Esophagus squamous epithelium (tissue), 5 donors: ENCODE measurements around the gene TRMU. TPM values are rescaled to one million over a fixed set of nuclear protein-coding genes. Genes with fewer than 3 reads are reported as not detected.

Source experiments
- DNase-seq: peaks from one replicate; lab custom pipeline; 2025; lab: John Stamatoyannopoulos, UW
- H3K27ac ChIP-seq, 4 donors: fragments of 200-600 bp; sonication (generic); one replicate each; pipeline ENCODE4 v1.5.1; 2016 to 2019; ENCODE audit warnings: mild to moderate bottlenecking in 1 of 4
- H3K27me3 ChIP-seq, 4 donors: fragments of 200-600 bp; sonication (generic); 1 replicate in 3 of 4; 2 replicates in 1 of 4; pipeline versions ENCODE4 v1.5.1 to v1.6.0; 2017 to 2021; ENCODE audit warnings: antibody characterized with exemption in 1 of 4
- H3K36me3 ChIP-seq, 3 donors: fragments of 200-600 bp; sonication (generic); one replicate each; pipeline ENCODE4 v1.5.1; 2016 to 2019
- H3K4me1 ChIP-seq, 3 donors: fragments of 200-600 bp; sonication (generic); one replicate each; pipeline ENCODE4 v1.5.1; 2017 to 2019
- H3K4me3 ChIP-seq, 4 donors: fragments of 200-600 bp; sonication (generic); 1 replicate in 3 of 4; 2 replicates in 1 of 4; pipeline ENCODE4 v1.5.1; 2016 to 2019; ENCODE audit warnings: mild to moderate bottlenecking in 2 of 4, moderate library complexity in 1 of 4
- H3K9me3 ChIP-seq, 3 donors: fragments of 200-600 bp; sonication (generic); one replicate each; pipeline ENCODE4 v1.5.1; 2016 to 2019
- CTCF ChIP-seq, 6 experiments: fragments of 450-650 bp in 4 of 6; fragments of 200-600 bp in 2 of 6; sonication (generic) in 2 of 6; IDR thresholded peaks; one replicate each; pipeline ENCODE4 v1.5.1; 2016 to 2019; ENCODE audit warnings: antibody characterized with exemption in 6 of 6, mild to moderate bottlenecking in 4 of 6, moderate library complexity in 4 of 6
- POLR2A ChIP-seq, 4 donors: fragments of 450-650 bp; IDR thresholded peaks; one replicate each; pipeline ENCODE4 v1.6.1; 2017; ENCODE audit warnings: antibody characterized with exemption in 4 of 4, mild to moderate bottlenecking in 4 of 4, moderate library complexity in 3 of 4
- WGBS, 2 donors: methylation state at CpG; one replicate each; pipeline ENCODE4 v1.1.5; 2018; 5-methylcytosine and 5-hydroxymethylcytosine counted together
- intact Hi-C: fragments of 100-400 bp; cut with DNase I; formaldehyde crosslinking; loops from one replicate; pipeline ENCODE4 v1.15.0; 2022
- total RNA-seq, 4 donors: library from RNA; depleted of rRNA; stranded (reverse); fragments of >200 nt; gene quantifications; one replicate each; pipeline ENCODE4 v1.1.0, GENCODE V29; 2016
- donor health status: DM: yes; HTN: yes; CAD: no.

The TRMU gene
- total RNA-seq, 4 donors from 2014 or later: 17.7 to 43.1 (median 32.5) TPM

GRCh38 chr22:46372686-46373085 lies 37.2 kb downstream of the TRMU start:
- no peak for DNase-seq
- peaks cover 0 to 10% (median 8%) of the 10 kb centered on the region in 3 donors for H3K9me3 ChIP-seq
- peaks cover 0 to 8% (median 0%) of the 10 kb centered on the region in 4 donors for H3K27me3 ChIP-seq
- H3K27ac ChIP-seq: peak overlapping the region in 3 of 4 donors; percentile 86 to 90 (median 87)
- no peak overlapping the region for H3K4me3 ChIP-seq
- intact Hi-C loops: no loop called here
- no peak for TF ChIP-seq CTCF (IDR thresholded peaks at IDR 0.05)
- no peak for TF ChIP-seq POLR2A (IDR thresholded peaks at IDR 0.05)
- 90% methylated on average over 8 of the region's 18 CpGs; no CpG with 5 or more reads in 1 of the 2 donors for WGBS, 2 donors
- H3K4me1 ChIP-seq: peaks cover 15 to 70% (median 25%) of the 10 kb centered on the region in 3 donors
- peaks cover 0 to 37% (median 0%) of the 10 kb centered on the region in 3 donors for H3K36me3 ChIP-seq

- Histone ChIP-seq H3K27me3 (peaks cover 0 to 8% (median 0%) of the 10 kb centered on the region in 4 donors), H3K27ac (peak overlapping the region; percentile 86 to 90 (median 87)), H3K4me1 (peaks cover 19 to 70% (median 29%) of the 10 kb centered on the region in 3 donors), H3K36me3 (peaks cover 0 to 38% (median 0%) of the 10 kb centered on the region in 3 donors), H3K4me3 (no peak overlapping the region), H3K9me3 (peaks cover 0 to 10% (median 8%) of the 10 kb centered on the region in 3 donors)
- intact Hi-C loops: no loop called here
- TF ChIP-seq POLR2A (IDR thresholded peaks at IDR 0.05) (no peak), CTCF (IDR thresholded peaks at IDR 0.05) (no peak)
- DNase-seq: no peak
- 25 to 29% methylated on average over 1 to 2 of the region's 8 CpGs for WGBS, 2 donors
These were observed 37.6 kb downstream of the TRMU start for GRCh38 chr22:46373159-46373558.

GRCh38 chr22:46373921-46374662 lies 38.6 kb downstream of the TRMU start:
- H3K36me3 ChIP-seq: peaks cover 0 to 37% (median 0%) of the 10 kb centered on the region in 3 donors
- peaks cover 19 to 78% (median 33%) of the 10 kb centered on the region in 3 donors for H3K4me1 ChIP-seq
- peaks cover 0 to 10% (median 8%) of the 10 kb centered on the region in 3 donors for H3K9me3 ChIP-seq
- intact Hi-C loops: no loop called here
- WGBS, 2 donors: 29 to 36% methylated on average over 11 to 25 of the region's 31 CpGs
- peaks cover 0 to 8% (median 0%) of the 10 kb centered on the region in 4 donors for H3K27me3 ChIP-seq
- peak overlapping the region in 3 of 4 donors; percentile 29 to 31 (median 30) for H3K4me3 ChIP-seq
- DNase-seq: no peak
- no peak for TF ChIP-seq CTCF (IDR thresholded peaks at IDR 0.05)
- no peak for TF ChIP-seq POLR2A (IDR thresholded peaks at IDR 0.05)
- peak overlapping the region; percentile 86 to 90 (median 87) for H3K27ac ChIP-seq

GRCh38 chr22:46374663-46375474 lies 39.4 kb downstream of the TRMU start:
- no peak for DNase-seq
- TF ChIP-seq CTCF (IDR thresholded peaks at IDR 0.05) (peak in 1 of 6 experiments; percentile 4), POLR2A (IDR thresholded peaks at IDR 0.05) (no peak)
- intact Hi-C loops: no loop called here
- Histone ChIP-seq H3K4me1 (peaks cover 19 to 74% (median 33%) of the 10 kb centered on the region in 3 donors), H3K36me3 (peaks cover 0 to 37% (median 0%) of the 10 kb centered on the region in 3 donors), H3K27ac (peak overlapping the region; percentile 86 to 90 (median 87)), H3K27me3 (peaks cover 0 to 8% (median 0%) of the 10 kb centered on the region in 4 donors), H3K4me3 (peak overlapping the region; percentile 15 to 31 (median 30)), H3K9me3 (peaks cover 0 to 10% (median 8%) of the 10 kb centered on the region in 3 donors)
- WGBS, 2 donors: 42 to 56% methylated on average over 8 to 14 of the region's 38 CpGs
